ENCODE measurements around the gene NR5A1.

The NR5A1 gene

DNA sequence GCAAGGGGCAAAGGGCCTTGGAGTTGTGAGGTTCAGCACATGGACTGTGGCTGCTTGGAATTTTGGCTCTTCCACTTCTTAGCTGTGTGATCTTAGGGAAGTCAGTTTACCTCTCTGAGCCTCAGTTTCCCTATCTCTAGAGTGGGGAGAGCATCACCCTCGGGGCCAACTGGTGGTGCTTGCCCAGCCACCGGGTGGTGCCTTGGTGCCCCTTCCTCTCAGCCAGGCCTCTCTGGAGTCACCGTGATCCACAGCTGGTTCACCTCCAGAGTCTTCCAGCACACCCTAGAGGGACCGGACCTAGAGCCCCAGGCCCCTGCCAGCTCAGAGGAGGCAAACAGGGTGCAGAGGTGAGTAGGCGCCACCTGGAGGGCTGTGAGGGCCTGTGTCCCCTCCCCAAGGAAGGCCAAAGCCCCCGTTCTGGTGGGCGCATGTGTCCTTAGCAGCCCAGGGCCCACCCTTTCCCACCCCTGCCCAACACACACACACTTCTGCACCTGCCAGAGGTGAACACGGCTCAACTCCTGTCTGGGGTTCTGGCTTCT is 49.2 kb downstream of the NR5A1 start:
- DNase-seq: no peak

DNA sequence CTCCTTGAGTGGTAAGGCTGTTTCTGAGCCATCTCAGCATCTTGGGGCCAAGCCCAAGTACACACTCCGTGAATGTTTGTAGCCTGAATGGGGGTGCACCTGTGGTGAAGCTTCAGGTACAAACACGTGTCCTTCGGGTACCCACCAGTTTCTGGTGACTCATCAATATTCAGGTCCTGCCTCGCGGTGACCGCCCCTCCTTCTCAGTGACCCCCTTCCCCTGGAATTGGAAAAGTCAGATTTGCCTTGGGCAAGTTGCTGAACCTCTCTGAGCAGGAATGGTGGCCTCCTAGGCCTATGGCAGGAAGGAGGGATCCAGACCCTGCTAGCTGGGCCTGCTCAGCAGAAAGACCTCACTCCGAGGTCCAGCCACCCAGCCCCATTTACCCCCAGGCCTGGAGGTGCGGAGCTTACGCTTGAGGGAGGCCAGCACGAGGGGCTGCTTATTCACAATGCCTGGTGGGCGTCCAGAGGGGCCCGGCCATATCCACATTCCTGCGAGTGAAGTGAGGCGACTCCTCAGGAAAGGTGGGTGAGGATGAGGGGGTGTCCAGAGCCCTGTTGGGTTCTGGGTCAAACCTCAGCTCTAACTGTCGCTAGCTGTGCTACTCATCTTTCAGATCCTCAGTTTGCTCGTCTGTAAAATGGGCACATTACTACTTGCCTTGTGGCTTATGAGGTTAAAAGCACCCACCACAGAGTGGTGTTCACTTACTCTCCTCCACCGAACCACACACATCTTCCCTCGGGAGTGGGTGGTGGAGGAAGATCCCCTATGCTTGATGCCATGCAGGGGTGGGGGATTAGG is 49.9 kb downstream of the NR5A1 start:
- DNase-seq: no peak

DNA sequence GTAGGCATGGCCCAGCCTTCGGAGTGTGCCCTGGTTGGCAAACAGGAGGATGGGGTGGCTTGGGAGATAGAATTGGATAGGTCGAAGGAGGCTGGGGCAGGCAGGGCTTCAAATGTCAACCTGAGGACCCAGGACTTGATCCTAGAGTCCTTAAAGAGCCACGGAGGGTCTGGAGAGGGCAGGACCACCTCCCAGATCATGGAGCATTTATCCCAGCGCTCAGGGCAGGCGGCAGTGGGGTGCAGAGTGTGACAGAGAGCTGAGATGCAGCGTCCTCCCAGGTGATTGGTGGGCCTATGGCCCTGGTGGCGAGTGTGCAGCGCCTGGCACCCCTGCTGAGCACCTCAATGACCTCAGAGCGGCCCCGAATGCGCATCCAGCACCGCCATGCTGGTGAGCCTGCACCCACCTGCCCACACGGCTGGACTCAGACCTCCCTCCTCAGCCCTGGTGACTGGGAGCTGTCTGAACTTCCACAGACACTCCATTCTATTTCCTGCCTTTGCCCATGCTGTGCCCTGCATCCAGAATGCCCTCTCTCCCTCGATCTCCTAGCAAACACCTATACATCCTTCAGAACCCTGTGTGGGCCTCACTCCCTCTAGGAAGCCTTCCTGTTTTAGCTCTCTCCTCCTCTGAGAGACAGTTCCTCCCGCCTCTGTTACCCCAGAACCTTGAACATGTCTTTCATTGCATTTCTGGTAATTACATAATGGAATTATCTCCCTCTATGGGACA is 50.7 kb downstream of the NR5A1 start:
- DNase-seq: no peak

DNA sequence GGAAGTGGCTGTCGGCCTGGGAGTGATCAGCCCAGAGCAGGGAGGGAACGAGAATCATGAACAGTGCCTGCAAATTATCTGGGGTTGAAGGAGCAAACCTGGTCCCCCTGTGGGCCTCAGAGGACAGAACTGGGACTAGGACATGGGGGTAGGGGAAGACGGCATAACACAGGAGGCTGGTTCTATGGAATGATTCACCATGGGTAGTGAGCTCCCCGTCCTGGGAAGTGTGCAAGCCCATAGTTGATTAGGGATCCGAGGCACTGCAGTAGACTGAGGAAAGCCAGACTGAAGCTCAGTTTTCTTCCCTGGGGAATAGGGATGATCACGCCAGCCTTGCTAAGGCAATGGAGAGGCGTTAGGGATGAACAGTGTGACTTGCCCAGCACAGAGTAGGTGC is 51.4 kb downstream of the NR5A1 start:
- DNase-seq: no peak

DNA sequence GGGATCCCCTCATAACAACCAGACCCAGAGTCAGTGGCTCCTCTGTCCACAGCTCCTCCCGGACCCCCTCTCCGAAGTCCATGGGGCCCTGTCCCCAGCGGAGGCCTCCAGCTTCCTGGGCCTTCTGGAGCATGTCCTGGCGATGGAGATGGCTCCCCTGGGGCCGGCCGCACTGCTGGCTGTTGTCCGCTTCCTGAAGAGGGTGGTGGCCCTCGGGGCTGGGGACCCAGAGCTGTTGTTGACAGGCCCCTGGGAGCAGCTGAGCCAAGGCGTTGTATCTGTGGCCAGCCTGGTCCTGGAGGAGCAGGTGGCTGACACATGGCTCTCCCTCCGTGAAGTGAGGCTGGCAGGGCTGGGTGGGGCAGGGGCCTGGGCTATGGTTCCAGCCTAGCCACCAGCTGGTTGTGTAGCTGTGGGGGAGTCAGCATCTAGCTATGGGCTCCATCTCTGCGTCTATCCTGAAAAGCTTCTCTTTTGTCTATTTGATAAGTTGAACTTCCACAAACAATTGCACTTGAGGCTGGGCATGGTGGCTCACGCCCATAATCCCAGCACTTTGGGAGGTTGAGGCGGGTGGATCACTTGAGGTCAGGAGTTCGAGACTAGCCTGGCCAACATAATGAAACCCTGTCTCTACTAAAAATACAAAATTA is 52.3 kb downstream of the NR5A1 start:
- no peak for DNase-seq

DNA sequence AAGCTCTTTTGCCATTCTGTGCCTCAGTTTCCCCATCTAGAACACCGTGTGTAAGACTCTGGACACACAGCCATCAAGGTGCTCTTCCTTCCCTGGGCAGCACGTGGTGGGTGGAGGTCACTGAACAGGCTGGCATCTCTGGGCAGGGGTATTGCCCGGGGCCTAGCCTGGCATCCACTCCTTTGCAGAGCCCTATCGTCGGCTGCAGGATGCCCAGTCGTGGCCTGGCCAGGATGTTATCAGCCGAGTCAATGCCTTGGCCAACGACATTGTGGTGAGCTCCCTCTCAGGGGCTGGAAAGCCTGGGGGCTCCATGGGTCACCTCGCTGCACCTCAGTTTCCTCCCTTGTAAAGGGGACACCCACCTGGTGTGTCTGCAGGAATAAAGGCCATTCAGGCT is 52.9 kb downstream of the NR5A1 start:
- no peak for DNase-seq

DNA sequence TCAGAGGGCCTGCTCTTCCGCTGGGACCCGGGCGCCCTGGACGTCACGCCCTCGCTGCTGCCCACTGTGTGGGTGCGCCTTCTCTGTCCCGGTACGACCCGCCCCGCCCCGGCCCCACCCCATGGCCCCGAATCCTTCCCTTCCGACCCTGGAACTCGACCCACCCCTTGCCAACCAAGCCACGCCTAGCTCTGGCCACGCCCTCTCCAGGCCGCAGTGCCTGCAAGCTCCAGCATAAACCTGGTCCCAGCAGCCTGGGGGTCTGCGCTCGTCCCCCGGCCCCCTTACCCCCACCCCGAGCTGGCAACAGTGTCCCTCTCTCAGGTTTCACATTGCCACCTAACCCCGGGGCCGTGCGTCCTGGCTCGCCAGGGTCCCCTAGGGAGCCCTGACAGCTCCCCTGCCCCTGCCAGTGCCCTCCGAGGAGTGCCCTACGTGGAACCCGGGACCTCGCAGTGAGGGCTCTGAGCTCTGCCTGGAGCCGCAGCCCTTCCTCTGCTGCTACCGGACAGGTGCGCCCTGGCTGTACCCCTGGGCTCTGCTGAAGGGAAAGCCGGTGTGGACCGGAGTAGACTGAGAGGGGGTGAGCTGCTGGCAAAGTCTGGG is 53.5 kb downstream of the NR5A1 start:
- DNase-seq: no peak

DNA sequence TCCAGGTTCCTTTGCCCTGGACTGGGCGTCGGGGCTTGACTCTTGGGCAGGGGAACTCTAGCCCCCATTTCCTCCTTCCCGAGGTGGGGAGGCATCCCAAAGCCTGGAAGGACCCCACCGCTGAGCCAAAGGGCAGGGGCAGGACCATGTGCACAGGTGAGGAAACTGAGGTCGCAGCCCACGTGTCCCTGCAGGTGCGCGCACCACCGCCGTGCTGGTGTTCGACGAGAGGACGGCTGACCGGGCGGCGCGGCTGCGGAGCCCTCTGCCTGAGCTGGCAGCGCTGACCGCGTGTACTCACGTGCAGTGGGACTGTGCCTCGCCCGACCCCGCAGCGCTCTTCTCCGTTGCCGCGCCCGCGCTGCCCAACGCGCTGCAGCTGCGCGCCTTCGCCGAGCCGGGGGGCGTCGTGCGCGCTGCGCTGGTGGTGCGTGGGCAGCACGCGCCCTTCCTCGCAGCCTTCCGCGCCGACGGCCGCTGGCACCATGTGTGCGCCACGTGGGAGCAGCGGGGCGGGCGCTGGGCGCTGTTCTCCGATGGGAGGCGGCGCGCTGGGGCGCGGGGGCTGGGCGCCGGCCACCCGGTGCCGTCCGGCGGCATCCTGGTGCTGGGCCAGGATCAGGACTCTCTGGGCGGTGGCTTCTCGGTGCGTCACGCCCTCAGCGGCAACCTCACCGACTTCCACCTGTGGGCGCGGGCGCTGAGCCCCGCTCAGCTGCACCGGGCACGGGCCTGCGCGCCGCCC is 54.2 kb downstream of the NR5A1 start:
- no peak for DNase-seq

DNA sequence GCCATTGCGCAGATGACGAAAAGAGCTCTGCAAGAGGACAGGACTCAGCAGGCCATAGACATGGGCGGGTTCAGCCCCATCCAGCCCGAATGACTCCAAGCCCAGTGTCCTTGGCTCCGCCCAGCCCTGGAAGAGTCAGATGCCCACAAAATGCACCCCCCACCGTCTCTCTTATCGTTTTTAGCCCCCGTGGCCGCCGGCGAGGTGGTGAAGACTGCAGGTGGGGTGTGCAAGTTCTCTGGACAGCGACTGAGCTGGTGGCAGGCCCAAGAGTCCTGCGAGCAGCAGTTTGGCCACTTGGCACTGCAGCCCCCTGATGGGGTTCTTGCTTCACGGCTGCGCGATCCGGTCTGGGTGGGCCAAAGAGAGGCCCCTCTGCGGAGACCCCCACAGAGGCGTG is 54.9 kb downstream of the NR5A1 start:
- DNase-seq: no peak

DNA sequence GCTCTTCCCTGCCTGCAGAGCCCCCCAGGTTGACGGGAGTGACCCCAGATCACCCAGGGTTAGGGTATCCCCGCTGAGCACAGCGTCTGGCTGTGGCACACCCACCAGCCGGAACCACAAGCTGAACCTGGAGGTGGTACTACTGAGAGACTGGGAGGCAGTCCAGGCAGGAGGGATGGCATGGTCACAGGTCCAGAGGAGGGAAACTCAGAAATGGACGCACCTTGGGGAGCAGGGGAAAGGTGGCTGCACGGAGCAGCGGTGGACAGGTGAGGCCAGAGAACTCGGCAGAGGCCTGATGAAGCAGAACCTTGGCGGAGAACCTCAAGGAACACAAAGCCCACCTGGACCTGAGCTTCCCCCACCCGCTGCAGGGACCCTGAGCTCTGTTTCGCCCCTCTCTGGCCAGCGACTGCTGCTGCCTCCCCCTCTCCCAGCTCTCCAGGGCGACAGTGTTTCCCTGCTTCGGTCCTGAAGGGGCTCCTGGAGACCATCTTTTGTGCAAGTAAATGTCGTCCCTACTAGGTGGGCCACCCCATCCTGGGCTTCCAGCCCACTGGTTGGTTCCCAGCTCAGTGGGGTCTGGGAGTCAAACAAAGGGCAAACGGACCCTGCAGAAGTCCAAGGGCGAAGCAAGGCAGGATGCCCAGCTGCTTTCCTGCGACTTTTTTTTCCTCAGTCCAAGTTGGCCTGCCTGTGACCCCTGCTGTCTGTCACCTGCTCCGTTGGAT is 56.1 kb downstream of the NR5A1 start:
- DNase-seq: no peak

DNA sequence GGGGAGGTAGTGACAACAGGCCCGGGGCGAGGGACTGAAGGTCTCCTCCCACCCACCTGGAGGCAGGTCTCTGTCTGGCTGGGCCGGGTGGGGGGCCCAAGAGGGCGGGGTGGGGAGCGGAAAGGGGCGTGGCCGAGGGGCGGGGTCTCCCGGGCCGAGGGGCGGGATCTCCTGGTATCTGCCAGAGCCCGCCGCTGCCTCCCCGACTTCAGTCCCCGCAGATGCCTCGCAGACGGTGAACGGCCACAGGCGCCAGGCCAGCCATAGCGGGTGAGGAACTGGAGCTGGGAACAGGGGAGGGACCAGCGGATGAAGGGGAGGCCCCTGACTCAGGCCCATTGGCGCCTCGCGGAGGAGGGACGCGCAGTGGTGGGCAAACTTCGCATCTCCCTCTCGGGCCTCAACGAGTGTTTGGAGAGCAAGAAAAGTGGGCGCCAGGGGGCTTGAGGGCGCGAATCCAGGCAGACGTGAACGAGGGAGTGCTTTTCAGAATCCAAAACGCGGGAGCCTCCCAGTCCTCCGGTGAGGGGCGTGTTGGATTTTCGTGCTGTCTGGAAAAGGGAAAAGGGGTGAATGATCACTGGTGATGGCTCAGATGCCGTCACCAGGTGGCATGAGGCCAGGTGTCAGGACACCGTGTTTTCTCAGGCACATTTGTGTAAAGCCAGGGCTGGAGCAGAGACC is 56.8 kb downstream of the NR5A1 start, which contains the start of gene ADGRD2:
Gene ADGRD2 (plus strand): TSS at position 211 of the 684 bp plus-strand sequence. CDS start 1,216 bp downstream, outside the sequence.
- DNase-seq: peak; percentile 32

DNA sequence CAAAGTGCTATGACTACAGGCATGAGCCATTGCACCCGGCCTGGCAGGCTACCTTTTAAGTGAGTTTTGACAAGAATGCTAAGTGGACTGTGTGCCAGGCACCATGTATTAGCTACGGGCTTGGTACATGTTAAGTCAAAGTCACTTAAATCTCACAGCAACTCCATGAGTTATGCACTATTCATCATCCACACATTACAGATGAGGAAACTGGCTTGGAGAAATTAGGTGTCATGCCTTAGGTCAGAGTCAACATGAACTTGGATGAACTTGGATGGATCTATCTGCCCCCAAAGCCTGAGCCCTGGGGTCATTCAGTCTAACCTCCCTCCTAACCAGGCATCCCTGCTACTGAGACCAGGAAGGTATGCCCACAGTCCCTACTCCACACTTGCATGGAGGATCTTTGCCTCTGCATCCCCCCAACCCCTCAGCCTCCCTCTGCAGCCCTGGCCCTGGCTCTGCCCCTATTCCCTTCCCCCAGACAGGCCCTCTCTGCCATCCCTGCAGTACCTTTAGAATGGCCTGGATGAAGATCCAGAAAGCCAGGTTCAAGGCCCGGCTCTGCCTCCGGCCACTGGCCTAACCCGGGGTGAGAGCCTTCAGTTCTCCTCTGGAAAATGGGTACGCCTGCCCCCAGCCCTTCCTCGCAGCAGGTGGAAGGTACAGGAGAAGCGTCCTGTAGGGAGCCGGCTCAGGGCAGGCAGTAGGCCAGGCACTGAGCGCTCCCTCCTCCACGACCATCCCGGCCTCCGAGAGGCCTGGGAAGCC is 57.6 kb downstream of the NR5A1 start:
- no peak for DNase-seq

DNA sequence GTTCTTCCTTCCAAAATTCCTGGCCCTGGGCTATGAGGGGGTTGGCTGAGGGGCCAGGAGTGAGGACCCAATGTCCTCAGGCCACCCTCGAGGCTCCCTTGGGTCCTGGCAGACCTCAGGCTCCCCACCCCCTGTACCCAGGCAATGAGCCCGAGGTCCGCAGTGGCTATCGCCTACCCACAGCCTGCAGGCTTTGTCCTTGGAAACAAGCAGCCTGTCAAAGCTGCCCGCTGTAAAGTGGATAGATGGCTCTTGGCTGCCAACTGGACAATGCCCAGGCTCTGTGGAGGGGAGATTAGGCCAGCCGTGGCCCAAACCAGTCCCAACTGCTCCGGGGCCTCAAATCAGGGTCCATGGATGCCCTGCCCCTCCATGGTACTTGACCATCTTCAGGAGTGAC is 59.2 kb downstream of the NR5A1 start:
- no peak for DNase-seq

DNA sequence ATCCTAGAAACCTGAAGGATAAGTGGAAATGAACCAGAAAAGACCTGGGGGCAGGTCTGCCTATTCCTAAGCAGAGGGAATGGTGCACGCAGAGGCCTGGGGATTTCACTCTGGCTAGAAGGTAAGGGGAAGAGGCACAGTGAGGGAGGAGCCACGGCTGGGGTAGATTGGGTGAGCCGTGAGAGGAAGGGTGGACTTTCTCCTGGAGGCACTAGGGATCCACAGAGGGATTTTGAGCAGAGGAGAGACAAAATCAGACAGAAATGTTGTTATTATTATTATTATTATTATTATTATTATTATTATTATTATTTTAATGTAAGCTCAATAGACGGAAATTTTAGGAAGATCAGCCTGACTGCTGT is 59.9 kb downstream of the NR5A1 start:
- no peak for DNase-seq

DNA sequence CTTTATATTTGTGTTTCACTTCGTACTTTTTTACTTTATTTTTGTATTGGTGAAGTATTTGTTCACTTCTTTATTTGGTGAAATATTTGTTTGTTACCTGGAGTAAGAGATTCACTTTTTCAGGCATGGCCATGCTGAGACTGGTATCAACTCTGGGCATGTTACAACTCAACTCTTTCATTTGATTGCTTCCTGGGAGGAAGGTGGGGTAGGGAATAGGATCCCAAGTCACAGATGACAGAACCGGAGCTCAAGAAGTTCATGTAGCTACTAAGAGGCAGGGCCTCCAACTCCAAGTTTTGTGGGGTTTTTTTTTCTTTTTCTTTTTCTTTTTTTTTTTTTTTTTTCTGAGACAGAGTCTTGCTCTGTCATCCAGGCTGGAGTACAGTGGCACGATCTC is 63.0 kb downstream of the NR5A1 start:
- DNase-seq: no peak

DNA sequence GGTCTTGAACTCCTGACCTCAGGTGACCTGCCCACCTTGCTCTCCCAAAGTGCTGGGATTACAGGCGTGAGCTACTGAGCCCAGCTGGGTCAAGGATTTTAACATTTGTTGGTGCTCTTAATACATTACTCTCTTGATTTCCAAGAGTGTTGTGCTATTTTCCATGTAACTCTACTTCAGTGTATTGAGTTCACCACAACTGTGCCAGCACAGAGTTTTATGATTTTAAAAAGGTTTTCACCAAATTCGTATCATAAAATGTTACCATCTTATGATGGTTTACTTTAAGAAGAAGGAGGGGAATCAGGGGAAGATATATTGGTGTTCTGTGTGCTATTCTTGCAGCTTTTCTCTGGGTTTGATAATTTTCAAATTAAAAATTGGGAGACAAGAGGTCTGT is 63.6 kb downstream of the NR5A1 start:
- DNase-seq: no peak

DNA sequence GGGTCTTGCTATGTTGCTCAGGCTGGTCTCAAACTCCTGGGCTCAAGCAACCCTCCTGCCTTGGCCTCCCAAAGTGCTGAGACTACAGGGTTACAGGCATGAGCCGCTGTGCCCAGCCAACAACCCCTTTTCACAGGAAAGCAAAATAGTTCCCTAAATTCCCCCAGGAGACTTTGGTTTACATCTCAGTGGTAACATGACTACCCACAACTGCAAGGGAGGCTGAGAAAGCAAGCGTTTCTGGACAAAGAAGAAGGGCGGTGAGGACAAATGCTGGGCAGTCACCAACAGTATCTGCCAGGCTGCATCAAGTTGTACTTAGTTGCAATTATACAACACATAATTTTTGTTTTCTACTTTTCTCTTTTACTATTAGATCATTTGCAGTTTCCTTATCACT is 64.4 kb downstream of the NR5A1 start:
- DNase-seq: no peak

DNA sequence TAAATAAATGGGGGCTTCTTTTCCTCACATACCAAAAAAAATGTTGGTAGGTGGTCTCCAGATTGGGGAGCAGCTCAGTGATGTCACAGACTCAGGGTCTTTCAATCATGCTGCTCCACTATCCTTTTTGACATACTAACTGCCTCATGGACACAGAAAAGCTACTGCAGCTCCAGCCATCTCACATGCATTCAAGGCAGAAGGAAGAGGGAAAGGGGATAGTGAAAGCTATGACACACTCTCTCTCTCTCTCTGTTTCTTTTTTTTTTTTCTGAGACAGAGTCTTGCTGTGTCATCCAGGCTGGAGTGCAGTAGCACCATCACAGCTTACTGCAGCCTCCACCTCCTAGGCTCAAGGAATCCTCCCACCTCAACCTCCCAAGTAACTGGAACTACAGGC is 64.8 kb downstream of the NR5A1 start:
- no peak for DNase-seq

DNA sequence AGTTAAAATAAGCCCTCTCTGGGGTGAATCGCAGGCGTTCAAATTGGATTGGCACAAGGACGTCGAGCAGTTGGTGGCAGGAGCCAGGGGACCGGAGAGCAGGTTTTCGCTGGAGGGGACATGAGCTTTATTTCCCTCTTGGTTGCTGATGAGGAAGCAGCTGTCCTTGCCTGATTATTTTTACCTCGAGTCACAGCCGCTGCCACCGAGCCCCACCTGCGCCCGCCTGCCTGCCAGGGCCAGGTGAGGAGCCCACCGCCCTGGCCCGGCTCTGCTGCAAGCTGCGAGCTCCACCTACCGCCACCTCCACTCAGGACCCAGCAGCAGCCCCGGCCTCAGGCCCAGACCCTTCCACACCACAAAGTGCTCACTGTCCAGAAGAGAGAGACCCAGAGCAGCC is 65.9 kb downstream of the NR5A1 start:
- no peak for DNase-seq

DNA sequence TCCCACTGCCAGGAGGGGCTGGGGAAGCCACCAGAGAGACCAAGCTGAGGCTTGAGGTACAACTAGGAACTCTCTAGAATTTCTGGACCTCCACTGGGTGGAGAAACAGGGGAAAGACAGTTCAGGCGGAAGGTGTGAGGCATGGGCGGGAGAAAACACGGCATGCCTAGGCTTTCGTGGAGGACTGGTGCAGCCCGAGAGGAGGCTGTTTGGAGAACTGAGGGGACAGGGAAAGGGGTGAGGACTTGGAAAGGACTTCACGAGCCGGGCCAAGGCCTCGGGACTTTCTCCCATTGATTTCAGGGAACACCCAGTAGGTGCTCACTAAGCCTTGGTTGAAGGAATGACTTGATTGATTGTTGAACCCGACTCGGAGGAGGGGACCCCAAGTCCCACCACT is 66.4 kb downstream of the NR5A1 start:
- DNase-seq: no peak

Data from right kidney (tissue), 1 donor.